Neural cell (in vitro differentiated cells): ENCODE data around the gene ACP2.

Experiments
- CTCF ChIP-seq: fragments of 450-650 bp; IDR thresholded peaks from 2 replicates; pipeline ENCODE4 v1.5.1; 2014; ENCODE audit warnings: antibody characterized with exemption, mild to moderate bottlenecking, moderate library complexity; ENCODE audit not compliant: poor library complexity, severe bottlenecking
- EP300 ChIP-seq: fragments of 450-650 bp; conservative IDR thresholded peaks from 2 replicates; pipeline ENCODE4 v1.6.1; 2014; ENCODE audit warnings: antibody characterized with exemption, mild to moderate bottlenecking, moderate library complexity; ENCODE audit not compliant: poor library complexity, severe bottlenecking
- EZH2 ChIP-seq: fragments of 200-600, 300-800 bp; shearing (Covaris generic), sonication (generic); IDR thresholded peaks from 2 replicates; pipeline ENCODE4 v1.6.1; 2014; ENCODE audit warnings: antibody characterized with exemption, low read length, borderline replicate concordance, mild to moderate bottlenecking; ENCODE audit not compliant: insufficient read depth, poor library complexity, severe bottlenecking
- POLR2AphosphoS5 ChIP-seq: IDR thresholded peaks from 2 replicates; pipeline ENCODE4 v1.6.1; 2012
- RAD21 ChIP-seq: fragments of 450-650 bp; conservative IDR thresholded peaks from 2 replicates; pipeline ENCODE4 v1.6.1; 2014; ENCODE audit warnings: antibody characterized with exemption, mild to moderate bottlenecking, moderate library complexity
- REST ChIP-seq: IDR thresholded peaks from 2 replicates; pipeline ENCODE4 v1.6.1; 2012; ENCODE audit warnings: borderline replicate concordance
- TAF1 ChIP-seq: IDR thresholded peaks from 2 replicates; pipeline ENCODE4 v1.6.1; 2012; ENCODE audit warnings: low read depth

GRCh38 chr11:47257177-47257516, 8.5 kb upstream of the ACP2 start:
- TF ChIP-seq CTCF, result no peak
- TF ChIP-seq REST, result no peak
- no peak for TF ChIP-seq POLR2AphosphoS5
- no peak for TF ChIP-seq RAD21
- TF ChIP-seq EP300, result no peak
- TF ChIP-seq TAF1, result no peak
- no peak for TF ChIP-seq EZH2
